Stimulated activated CD4-positive, alpha-beta T cell treated with anti-CD3 and anti-CD28 coated beads, Interleukin-15, amount 100 ng/mL, for 48 hours (primary cell): ENCODE data around the gene MYCBP2.

ENCODE experiments used
- DNase-seq, 2 donors: peaks; one replicate each; pipeline ENCODE4 v3.0.0-alpha.2; 2020; ENCODE audit warnings: low read depth in 2 of 2

Gene MYCBP2

DNA sequence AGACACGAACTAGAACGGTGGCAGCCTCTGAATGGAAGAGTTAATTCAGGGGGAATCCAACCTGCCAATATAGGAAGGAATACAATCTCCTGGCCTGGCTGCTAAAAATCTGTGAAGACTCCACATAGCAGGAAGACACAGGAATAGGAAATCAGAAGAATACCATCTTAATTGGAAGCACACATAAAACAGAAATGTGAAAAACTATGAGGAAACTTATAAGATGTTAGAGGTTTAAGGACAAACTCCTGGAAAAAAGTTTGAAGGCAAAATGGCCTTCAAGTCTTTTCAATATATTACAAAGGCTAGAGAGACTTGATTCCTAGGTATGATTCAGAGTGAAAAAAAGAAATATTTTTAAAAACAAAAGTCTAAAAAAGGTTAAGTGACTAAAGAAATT lies 221.8 kb downstream of the MYCBP2 start:
- DNase-seq: no peak

DNA sequence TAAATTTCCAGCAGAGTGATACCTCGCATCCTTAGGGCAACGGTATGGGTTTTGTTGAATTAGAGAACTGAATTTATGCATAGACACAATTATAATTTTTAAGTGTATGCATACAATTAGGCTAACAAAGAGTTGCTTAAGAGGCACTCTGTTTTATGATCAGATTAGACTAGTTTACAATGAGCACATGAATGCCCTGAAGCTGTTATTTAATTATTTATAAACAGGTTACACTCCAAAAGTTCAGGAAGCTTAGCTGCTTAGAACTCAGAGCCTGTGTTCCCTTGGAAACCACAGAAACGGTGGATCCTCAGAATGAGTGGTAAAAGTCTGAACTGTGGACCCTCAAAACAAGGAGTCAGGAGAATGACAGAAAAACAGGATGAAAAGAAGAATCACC lies 227.5 kb downstream of the MYCBP2 start:
- no peak for DNase-seq

DNA sequence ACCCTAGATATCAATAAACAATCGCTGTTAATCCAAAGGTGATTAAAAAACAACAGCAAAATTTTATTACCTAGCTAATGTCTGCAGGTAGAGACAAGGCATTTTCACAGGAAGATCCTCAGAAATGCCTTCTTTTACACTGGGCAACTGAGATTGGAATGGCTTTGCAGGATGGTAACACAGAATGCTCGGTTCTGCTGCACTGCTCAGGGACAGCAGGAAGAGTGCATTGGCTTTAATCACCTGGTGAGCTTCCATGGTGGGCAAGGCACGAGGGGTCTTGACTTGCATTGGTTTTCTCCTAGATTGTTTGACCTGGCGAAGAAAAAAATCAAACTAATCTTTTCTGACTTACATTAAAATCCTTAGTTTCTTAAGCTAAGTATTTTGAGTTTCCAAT lies 231.6 kb downstream of the MYCBP2 start:
- DNase-seq: no peak

DNA sequence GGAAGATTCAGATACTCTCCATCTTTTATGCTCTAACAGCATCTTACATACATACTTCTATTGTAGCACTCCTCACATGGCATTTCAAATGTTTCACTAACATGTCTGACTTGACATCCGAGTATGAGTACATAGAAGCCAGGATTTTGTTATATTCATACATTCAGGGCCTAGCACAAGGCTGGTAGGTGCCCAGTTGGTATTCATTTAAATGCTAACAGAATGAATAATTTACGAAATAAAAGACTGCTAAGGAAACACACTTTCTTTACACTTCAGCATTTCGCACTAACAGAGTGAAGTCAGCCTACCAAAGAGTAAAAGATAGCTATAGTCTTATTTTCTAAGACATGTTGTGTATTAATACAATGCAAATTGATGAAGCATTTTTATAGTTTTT lies 232.1 kb downstream of the MYCBP2 start:
- no peak for DNase-seq

DNA sequence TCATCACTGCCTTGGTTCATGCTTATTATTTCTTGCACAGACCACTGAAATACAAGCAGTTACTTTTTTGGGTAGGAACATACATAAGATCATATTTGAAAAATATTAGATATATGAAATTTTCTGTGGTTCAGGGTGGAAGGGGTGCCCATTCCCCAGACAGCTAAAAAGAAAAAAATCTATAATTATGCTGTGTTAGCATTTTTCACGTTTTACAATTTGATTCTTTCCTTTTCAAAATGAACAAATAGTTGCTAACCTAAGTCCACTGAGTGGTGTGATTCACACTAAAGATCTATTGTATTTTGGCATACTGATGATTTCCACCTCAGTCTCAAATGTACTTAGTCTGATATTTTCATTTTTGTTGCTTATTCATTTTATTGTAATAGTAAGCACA lies 233.2 kb downstream of the MYCBP2 start:
- no peak for DNase-seq

GRCh38 chr13:77084755-77085154 lies 242.1 kb downstream of the MYCBP2 start:
- DNase-seq: no peak

DNA sequence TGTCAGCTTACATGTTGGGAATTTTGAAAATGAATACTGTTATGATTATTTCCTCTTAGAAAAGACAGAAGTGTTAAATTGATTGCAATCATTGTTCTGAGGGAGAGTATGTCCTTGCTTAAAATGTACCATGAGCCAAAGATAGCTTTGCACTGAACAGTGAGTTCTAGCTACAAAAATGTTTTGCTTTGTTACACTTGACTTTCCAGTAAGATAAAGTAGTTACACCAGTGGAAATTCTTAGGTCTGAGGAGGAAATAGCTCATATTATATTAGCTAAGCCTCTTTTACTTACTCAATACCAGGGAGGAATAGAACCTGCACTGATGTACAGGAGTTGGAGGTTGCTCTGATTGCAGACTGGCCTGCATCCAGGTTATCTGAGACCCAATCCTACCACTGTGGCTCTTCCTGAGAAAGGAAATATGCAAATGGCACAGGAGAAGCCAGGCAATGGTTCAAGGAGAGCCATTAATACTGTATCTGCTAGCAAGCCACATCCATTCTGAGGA lies 246.9 kb downstream of the MYCBP2 start:
- DNase-seq: no peak

DNA sequence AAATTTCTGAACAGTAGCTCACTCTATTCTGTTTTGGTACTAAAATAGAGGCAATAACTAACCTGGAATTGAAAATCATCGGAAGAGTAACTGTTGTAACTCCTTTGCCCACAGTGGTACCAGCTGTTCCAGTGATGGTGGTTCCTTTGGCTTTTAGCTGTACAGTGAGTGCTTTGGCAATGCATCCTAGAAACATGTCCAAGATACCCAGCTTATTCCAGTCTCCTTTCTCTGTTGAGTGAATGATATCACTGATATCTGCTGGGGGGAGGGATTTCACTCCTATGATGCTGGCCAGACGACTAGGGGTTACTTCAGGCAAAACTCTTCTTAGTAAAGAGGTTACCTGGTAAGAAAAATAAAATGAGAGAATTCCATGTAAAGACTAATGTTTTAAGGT lies 259.4 kb downstream of the MYCBP2 start:
- no peak for DNase-seq

GRCh38 chr13:77065461-77066147 lies 261.3 kb downstream of the MYCBP2 start:
- no peak for DNase-seq

GRCh38 chr13:77062097-77062496 lies 264.8 kb downstream of the MYCBP2 start:
- DNase-seq: no peak

GRCh38 chr13:77061362-77061761 lies 265.5 kb downstream of the MYCBP2 start:
- no peak for DNase-seq

DNA sequence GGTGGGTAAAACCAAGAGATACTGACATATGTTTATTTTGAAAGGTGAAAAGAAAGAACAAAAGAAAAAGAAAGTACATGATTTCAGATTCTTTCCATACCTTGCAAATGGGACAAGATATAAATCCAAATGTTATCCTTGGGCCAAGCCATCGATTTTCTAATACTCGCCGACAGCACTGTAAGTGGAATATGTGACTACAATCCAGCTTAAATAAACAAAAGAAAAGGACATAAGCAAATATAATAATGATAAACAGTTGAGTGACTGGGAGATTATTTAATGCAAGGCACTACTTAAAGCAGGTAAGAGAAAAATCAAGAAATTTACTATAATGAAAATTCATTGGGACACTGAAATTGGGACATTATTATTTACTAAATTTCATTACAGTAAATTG lies 270.0 kb downstream of the MYCBP2 start:
- no peak for DNase-seq

- no peak for DNase-seq
Observed at GRCh38 chr13:77056382-77056781, 270.5 kb downstream of the MYCBP2 start.

- no peak for DNase-seq
Observed at GRCh38 chr13:77055158-77055557, 271.7 kb downstream of the MYCBP2 start.

- DNase-seq: no peak
Observed at GRCh38 chr13:77053192-77053591, 273.7 kb downstream of the MYCBP2 start.

GRCh38 chr13:77048681-77049080 lies 278.2 kb downstream of the MYCBP2 start:
- DNase-seq: no peak

DNA sequence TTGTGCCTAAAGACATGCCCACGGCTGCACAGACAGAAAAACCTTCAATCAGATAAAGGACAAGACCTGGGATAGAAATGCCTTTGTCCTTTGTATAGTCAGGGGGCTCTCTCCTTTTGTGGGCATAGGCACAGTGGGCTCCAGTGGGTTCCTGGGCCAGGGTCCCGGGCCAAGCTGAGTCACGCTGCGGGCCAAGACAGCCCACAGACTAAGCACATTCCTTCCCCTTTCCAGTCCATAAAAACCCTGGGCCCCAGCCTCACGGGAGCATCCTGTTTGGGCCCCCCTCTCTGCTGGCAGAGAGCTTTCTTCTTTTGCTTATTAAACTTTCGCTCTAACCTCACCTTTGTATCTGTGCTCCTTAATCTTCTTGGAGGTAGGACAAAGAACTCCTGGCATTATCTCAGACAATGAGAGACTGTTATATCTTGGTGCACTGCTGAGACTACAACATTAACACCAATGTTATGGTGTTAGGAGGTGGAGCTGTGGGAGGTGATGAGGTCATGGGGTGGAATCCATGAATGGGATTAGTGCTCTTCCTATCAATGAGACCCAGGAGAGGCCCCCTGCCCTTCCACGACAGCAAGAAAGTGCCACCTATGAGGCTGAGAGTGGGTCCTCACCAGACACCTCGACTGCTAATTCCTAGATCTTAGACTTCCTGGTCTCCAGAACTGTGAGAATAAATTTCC lies 279.1 kb downstream of the MYCBP2 start:
- DNase-seq: no peak

GRCh38 chr13:77042566-77043177 lies 284.2 kb downstream of the MYCBP2 start:
- DNase-seq: no peak

GRCh38 chr13:77040835-77041234 lies 286.1 kb downstream of the MYCBP2 start:
- DNase-seq: no peak

- DNase-seq: no peak
Observed at GRCh38 chr13:77040076-77040475, 286.8 kb downstream of the MYCBP2 start.

GRCh38 chr13:77038907-77039480 lies 287.9 kb downstream of the MYCBP2 start:
- no peak for DNase-seq

DNA sequence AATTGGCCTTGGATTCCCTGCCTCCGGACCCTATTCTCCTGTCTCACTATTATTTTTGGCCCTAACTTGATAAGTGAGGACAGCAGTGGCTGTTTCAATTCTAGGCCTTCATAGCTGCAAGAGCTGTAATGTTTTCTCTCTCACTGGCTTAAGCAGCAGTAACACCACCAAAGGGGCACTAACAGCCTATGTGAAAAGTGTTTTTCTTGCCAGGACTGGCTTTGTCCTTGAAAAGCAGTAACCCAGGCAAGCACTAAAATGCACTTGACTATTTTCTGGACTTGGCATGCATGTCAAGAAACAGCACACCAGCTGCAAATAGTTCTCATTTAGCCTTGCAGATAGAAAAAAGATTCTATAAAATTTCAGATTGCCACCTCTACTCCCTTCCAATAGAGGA lies 290.6 kb downstream of the MYCBP2 start:
- no peak for DNase-seq

GRCh38 chr13:77034881-77035280 lies 292.0 kb downstream of the MYCBP2 start:
- DNase-seq: no peak
